K562 (cell line): ENCODE measurements around the gene MDC1.
"Not testable (repeated sequence)": the region's sequence is repeated elsewhere in the genome, so short reads cannot be mapped to it uniquely, and the experiment has no call there.

ENCODE experiments used
- CREB1 ChIP-seq, 2 experiments: sonication (generic) in 1 of 2; formaldehyde crosslinking in 1 of 2; IDR thresholded peaks; 2 replicates each; pipeline versions ENCODE4 v1.6.1 to v1.8.0; 2012 to 2022; ENCODE audit warnings: inconsistent platforms in 1 of 2, mild to moderate bottlenecking in 1 of 2, missing genetic modification reagents in 1 of 2, moderate library complexity in 1 of 2
- HCFC1 ChIP-seq: IDR thresholded peaks from 2 replicates; pipeline ENCODE4 v1.6.1; 2012; ENCODE audit warnings: low read depth, low read length, improper control_type of control experiment
- KAT2B ChIP-seq: IDR thresholded peaks from one replicate; pipeline ENCODE4 v1.6.1; 2012; ENCODE audit warnings: low read depth, mild to moderate bottlenecking, control low read depth, inconsistent platforms, low read length, moderate library complexity
- NFIX ChIP-seq: fragments of 250-450 bp; sonication (Bioruptor Pico); IDR thresholded peaks from 2 replicates; pipeline ENCODE4 v1.4.0; 2020; ENCODE audit warnings: low read depth, mild to moderate bottlenecking, moderate library complexity
- NR1H2 ChIP-seq: sonication (generic); formaldehyde crosslinking; IDR thresholded peaks from 2 replicates; pipeline ENCODE4 v1.4.0; 2020; ENCODE audit warnings: mild to moderate bottlenecking, missing genetic modification reagents
- POLR2G ChIP-seq: fragments of 200-400 bp; formaldehyde crosslinking; IDR thresholded peaks from 2 replicates; pipeline ENCODE4 v1.6.1; 2017; ENCODE audit warnings: low read depth, mild to moderate bottlenecking, antibody characterized with exemption, low read length, moderate library complexity
- RFX1 ChIP-seq: fragments of 450-650 bp; IDR thresholded peaks from 2 replicates; pipeline ENCODE4 v1.6.1; 2016; ENCODE audit warnings: mild to moderate bottlenecking, moderate library complexity
- RFX5 ChIP-seq: IDR thresholded peaks from 2 replicates; pipeline ENCODE4 v1.6.1; 2011; ENCODE audit warnings: low read depth, mild to moderate bottlenecking, improper control_type of control experiment, low read length
- SP1 ChIP-seq: sonication (generic); formaldehyde crosslinking; IDR thresholded peaks from 2 replicates; pipeline ENCODE4 v1.8.1; 2022; ENCODE audit warnings: mild to moderate bottlenecking, missing genetic modification reagents
- TF ChIP-seq, protein P1 (sequence below), 2 experiments: fragments of 450-650 bp in 1 of 2; sonication (generic) in 1 of 2; formaldehyde crosslinking in 1 of 2; IDR thresholded peaks in 1 of 2; conservative IDR thresholded peaks in 1 of 2; 2 replicates each; pipeline versions ENCODE4 v1.6.1 to v1.8.1; 2016 to 2023; ENCODE audit warnings: mild to moderate bottlenecking in 2 of 2, moderate library complexity in 2 of 2, inconsistent platforms in 1 of 2, missing genetic modification reagents in 1 of 2
- TF ChIP-seq, protein P2 (sequence below): IDR thresholded peaks from 2 replicates; pipeline ENCODE4 v1.6.1; 2016; ENCODE audit warnings: missing genetic modification characterization, missing compliant biosample characterization
- TF ChIP-seq, protein P3 (sequence below), 3 experiments: IDR thresholded peaks in 2 of 3; conservative IDR thresholded peaks in 1 of 3; 2 replicates each; pipeline ENCODE4 v1.5.1; 2011 to 2012; ENCODE audit warnings: low read length in 3 of 3, mild to moderate bottlenecking in 3 of 3, control low read depth in 2 of 3, improper control_type of control experiment in 1 of 3, inconsistent platforms in 1 of 3, low read depth in 1 of 3, mixed read lengths in 1 of 3, moderate library complexity in 1 of 3; ENCODE audit not compliant: insufficient read depth in 2 of 3
- TF ChIP-seq, protein P4 (sequence below): sonication (generic); formaldehyde crosslinking; IDR thresholded peaks from 2 replicates; pipeline ENCODE4 v1.9.0; 2022; ENCODE audit warnings: mild to moderate bottlenecking, missing genetic modification reagents

DNA sequence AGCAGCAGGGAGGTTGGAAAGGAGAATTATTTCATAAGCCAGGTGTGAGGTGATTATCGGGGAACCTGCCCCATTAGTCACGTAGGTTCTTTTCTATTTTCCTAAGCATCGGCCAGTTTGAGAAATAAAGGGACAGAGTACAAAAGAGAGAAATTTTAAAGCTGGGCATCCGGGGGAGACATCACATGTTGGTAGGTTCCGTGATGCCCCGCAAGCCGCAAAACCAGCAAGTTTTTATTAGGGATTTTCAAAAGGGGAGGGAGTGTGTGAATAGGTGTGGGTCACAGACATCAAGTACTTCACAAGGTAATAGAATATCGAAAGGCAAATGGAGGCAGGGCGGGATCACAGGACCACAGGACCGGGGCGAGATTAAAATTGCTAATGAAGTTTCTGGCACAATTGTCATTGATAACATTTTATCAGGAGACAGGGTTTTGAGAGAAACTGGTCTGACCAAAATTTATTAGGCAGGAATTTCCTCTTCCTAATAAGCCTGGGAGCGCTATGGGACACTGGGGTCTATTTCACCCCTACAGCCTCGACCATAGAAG is 47.5 kb upstream of the MDC1 start:
- TF ChIP-seq, protein P1, sequence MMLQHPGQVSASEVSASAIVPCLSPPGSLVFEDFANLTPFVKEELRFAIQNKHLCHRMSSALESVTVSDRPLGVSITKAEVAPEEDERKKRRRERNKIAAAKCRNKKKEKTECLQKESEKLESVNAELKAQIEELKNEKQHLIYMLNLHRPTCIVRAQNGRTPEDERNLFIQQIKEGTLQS (IDR thresholded peaks at IDR 0.05), result not testable (repeated sequence)
- TF ChIP-seq, protein P1 (CRISPR knock-in tag; conservative IDR thresholded peaks at IDR 0.05), result not testable (repeated sequence)
- not testable (repeated sequence) for TF ChIP-seq NFIX (CRISPR knock-in tag); KAT2B; RFX1; HCFC1; CREB1 (IDR thresholded peaks at IDR 0.05); CREB1 (CRISPR knock-in tag; IDR thresholded peaks at IDR 0.05); NR1H2 (CRISPR knock-in tag); POLR2G; RFX5; SP1 (CRISPR knock-in tag)
- TF ChIP-seq, protein P2, sequence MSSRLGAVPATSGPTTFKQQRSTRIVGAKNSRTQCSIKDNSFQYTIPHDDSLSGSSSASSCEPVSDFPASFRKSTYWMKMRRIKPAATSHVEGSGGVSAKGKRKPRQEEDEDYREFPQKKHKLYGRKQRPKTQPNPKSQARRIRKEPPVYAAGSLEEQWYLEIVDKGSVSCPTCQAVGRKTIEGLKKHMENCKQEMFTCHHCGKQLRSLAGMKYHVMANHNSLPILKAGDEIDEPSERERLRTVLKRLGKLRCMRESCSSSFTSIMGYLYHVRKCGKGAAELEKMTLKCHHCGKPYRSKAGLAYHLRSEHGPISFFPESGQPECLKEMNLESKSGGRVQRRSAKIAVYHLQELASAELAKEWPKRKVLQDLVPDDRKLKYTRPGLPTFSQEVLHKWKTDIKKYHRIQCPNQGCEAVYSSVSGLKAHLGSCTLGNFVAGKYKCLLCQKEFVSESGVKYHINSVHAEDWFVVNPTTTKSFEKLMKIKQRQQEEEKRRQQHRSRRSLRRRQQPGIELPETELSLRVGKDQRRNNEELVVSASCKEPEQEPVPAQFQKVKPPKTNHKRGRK (tag), result not testable (repeated sequence)
- TF ChIP-seq, protein P3, sequence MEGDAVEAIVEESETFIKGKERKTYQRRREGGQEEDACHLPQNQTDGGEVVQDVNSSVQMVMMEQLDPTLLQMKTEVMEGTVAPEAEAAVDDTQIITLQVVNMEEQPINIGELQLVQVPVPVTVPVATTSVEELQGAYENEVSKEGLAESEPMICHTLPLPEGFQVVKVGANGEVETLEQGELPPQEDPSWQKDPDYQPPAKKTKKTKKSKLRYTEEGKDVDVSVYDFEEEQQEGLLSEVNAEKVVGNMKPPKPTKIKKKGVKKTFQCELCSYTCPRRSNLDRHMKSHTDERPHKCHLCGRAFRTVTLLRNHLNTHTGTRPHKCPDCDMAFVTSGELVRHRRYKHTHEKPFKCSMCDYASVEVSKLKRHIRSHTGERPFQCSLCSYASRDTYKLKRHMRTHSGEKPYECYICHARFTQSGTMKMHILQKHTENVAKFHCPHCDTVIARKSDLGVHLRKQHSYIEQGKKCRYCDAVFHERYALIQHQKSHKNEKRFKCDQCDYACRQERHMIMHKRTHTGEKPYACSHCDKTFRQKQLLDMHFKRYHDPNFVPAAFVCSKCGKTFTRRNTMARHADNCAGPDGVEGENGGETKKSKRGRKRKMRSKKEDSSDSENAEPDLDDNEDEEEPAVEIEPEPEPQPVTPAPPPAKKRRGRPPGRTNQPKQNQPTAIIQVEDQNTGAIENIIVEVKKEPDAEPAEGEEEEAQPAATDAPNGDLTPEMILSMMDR (IDR thresholded peaks at IDR 0.05 in 2 of 3, conservative IDR thresholded peaks at IDR 0.05 in 1 of 3; ENCODE audit: insufficient read depth in 2 of 3, low read depth in 1 of 3, low read length in 3 of 3), result not testable (repeated sequence)
- TF ChIP-seq, protein P4, sequence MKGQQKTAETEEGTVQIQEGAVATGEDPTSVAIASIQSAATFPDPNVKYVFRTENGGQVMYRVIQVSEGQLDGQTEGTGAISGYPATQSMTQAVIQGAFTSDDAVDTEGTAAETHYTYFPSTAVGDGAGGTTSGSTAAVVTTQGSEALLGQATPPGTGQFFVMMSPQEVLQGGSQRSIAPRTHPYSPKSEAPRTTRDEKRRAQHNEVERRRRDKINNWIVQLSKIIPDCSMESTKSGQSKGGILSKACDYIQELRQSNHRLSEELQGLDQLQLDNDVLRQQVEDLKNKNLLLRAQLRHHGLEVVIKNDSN (CRISPR knock-in tag), result not testable (repeated sequence)
